HPDE6-E6E7 (cell line): ENCODE data around the gene HOXA4.
A peak's percentile ranks its signal among the peaks of the same experiment; 100 is the strongest.

Source experiments
- DNase-seq: peaks from one replicate; pipeline ENCODE4 v3.0.0; 2011; ENCODE audit warnings: missing footprints; ENCODE audit errors: extremely low spot score

HOXA4 gene

GRCh38 chr7:27130540-27131389, at the start of gene HOXA4:
Gene HOXA4, minus strand, starts transcription at chr7:27130757. Its CDS starts 24 bp downstream, at chr7:27130733.
- no peak for DNase-seq

GRCh38 chr7:27179503-27180430, 49.2 kb upstream of the HOXA4 start:
- peak; percentile 53 for DNase-seq

- DNase-seq = no peak
These were observed 48.5 kb upstream of the HOXA4 start for GRCh38 chr7:27179030-27179429.

- DNase-seq = no peak
These were observed 47.8 kb upstream of the HOXA4 start for GRCh38 chr7:27178366-27178765.

- no peak for DNase-seq
These were observed 47.3 kb upstream of the HOXA4 start for GRCh38 chr7:27177795-27178320.

- no peak for DNase-seq
These were observed 46.6 kb upstream of the HOXA4 start for GRCh38 chr7:27176962-27177794.

GRCh38 chr7:27176524-27176845, 45.9 kb upstream of the HOXA4 start:
- no peak for DNase-seq

GRCh38 chr7:27175626-27176523, 45.3 kb upstream of the HOXA4 start:
- no peak for DNase-seq

- DNase-seq = no peak
These were observed 44.5 kb upstream of the HOXA4 start for GRCh38 chr7:27174874-27175625.

GRCh38 chr7:27173956-27174873, 43.7 kb upstream of the HOXA4 start, which contains the start of gene HOXA10:
Gene HOXA10, minus strand, starts transcription at chr7:27174320. Its CDS starts 14 bp downstream, at chr7:27174306.
- no peak for DNase-seq

GRCh38 chr7:27173511-27173955, 43.0 kb upstream of the HOXA4 start:
- no peak for DNase-seq

GRCh38 chr7:27172823-27173510, 42.4 kb upstream of the HOXA4 start:
- no peak for DNase-seq

GRCh38 chr7:27172315-27172774, 41.8 kb upstream of the HOXA4 start:
- DNase-seq = no peak

- DNase-seq = no peak
These were observed 41.2 kb upstream of the HOXA4 start for GRCh38 chr7:27171637-27172314.

- no peak for DNase-seq
These were observed 40.7 kb upstream of the HOXA4 start for GRCh38 chr7:27171325-27171636.

- no peak for DNase-seq
These were observed 40.1 kb upstream of the HOXA4 start for GRCh38 chr7:27170426-27171324.
